ENCODE data around the gene CTNS.

Gene CTNS

DNA sequence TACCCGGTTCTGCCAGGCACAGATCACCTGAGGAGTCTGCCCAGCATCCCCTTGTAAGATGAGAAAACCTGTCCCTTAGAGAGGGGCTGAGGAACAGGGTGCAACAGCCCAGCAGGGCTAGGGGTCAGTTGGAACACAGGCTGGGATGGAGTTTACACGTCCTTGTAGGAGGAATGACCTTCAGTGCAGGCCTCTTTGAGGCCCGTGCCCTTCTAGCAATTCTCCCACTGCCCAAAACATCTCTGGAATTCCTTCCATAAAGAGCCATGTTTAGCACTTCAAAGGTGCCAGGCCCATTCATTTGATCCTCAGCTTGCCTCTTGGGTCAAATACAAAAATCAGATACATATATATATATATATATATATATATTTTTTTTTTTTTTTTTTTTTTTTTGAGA is 4.5 kb downstream of the CTNS start:
- Histone ChIP-seq H3K27ac (ENCODE audit: low read depth, low read length) (no peak overlapping the region), H3K27me3 (ENCODE audit: control insufficient read depth in 5 of 5, insufficient read depth in 4 of 5, low read length in 5 of 5) (no peaks in the 10 kb centered on the region), H3K4me3 (ENCODE audit: low read depth in 1 of 5, low read length in 5 of 5) (no peak overlapping the region), H3K4me1 (ENCODE audit: control insufficient read depth in 5 of 5, insufficient read depth in 5 of 5, low read length in 5 of 5) (peaks cover 0 to 19% (median 15%) of the 10 kb centered on the region in 5 donors), H3K9me3 (ENCODE audit: control insufficient read depth in 5 of 5, low read length in 5 of 5) (no peaks in the 10 kb centered on the region), H3K9ac (ENCODE audit: low read length in 5 of 5) (no peak overlapping the region), H3K36me3 (ENCODE audit: control insufficient read depth in 5 of 5, insufficient read depth in 5 of 5, low read length in 5 of 5) (peaks cover 0 to 47% (median 24%) of the 10 kb centered on the region in 5 donors)

DNA sequence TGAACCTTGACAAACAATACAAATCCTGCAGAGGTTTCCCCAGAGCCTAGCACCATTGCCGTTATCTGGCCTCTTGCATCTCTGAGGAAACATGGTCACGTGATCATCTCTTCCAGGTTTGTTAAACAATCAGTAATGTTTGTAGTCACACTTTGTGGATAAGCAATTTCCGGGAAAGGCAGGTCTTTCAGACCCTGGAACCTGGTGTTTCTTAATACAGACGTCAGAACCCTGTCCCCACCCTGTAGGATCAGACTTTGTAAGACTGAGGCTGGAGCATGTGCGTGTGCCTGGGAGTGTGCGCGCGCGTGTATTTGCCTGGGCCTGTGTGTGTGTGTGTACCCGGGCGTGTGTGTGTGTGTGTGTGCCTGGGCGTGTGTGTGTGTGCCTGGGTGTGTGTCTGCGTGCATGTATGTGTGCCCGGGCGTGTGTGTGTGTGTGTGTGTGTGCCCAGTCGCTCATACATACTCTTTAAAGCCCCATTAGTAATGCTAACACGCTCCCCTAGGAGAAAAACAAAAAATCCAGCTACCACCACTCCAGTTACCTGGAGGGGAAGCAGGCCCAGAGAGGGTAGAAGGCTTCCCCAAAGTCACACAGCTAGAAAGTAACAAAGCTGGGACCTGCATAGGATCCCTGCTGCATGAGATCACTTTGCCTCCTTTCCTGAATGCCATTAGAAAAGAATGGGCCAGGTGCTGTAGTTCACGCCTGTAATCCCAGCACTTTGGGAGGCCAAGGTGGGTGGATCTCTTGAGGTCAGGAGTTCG is 5.3 kb downstream of the CTNS start:
- H3K27me3 ChIP-seq (ENCODE audit: control insufficient read depth in 5 of 5, insufficient read depth in 4 of 5, low read length in 5 of 5), result no peaks in the 10 kb centered on the region
- H3K36me3 ChIP-seq (ENCODE audit: control insufficient read depth in 5 of 5, insufficient read depth in 5 of 5, low read length in 5 of 5), result peaks cover 0 to 47% (median 24%) of the 10 kb centered on the region in 5 donors
- no peak overlapping the region for H3K4me3 ChIP-seq (ENCODE audit: low read depth in 1 of 5, low read length in 5 of 5)
- H3K9me3 ChIP-seq (ENCODE audit: control insufficient read depth in 5 of 5, low read length in 5 of 5), result no peaks in the 10 kb centered on the region
- peaks cover 0 to 13% (median 12%) of the 10 kb centered on the region in 5 donors for H3K4me1 ChIP-seq (ENCODE audit: control insufficient read depth in 5 of 5, insufficient read depth in 5 of 5, low read length in 5 of 5)
- H3K9ac ChIP-seq (ENCODE audit: low read length in 5 of 5), result no peak overlapping the region
- no peak overlapping the region for H3K27ac ChIP-seq (ENCODE audit: low read depth, low read length)

- no peak overlapping the region for H3K4me3 ChIP-seq (ENCODE audit: low read depth in 1 of 5, low read length in 5 of 5)
- peaks cover 0 to 61% (median 27%) of the 10 kb centered on the region in 5 donors for H3K36me3 ChIP-seq (ENCODE audit: control insufficient read depth in 5 of 5, insufficient read depth in 5 of 5, low read length in 5 of 5)
- no peak overlapping the region for H3K27ac ChIP-seq (ENCODE audit: low read depth, low read length)
These were observed 7.4 kb downstream of the CTNS start for GRCh38 chr17:3643889-3644349.

GRCh38 chr17:3645310-3645709 is 8.8 kb downstream of the CTNS start:
- Histone ChIP-seq H3K27ac (ENCODE audit: low read depth, low read length) (no peak overlapping the region), H3K9ac (ENCODE audit: low read length in 5 of 5) (no peak overlapping the region), H3K27me3 (ENCODE audit: control insufficient read depth in 5 of 5, insufficient read depth in 4 of 5, low read length in 5 of 5) (no peaks in the 10 kb centered on the region), H3K4me3 (ENCODE audit: low read depth in 1 of 5, low read length in 5 of 5) (no peak overlapping the region), H3K36me3 (ENCODE audit: control insufficient read depth in 5 of 5, insufficient read depth in 5 of 5, low read length in 5 of 5) (peaks cover 0 to 67% (median 26%) of the 10 kb centered on the region in 5 donors), H3K4me1 (ENCODE audit: control insufficient read depth in 5 of 5, insufficient read depth in 5 of 5, low read length in 5 of 5) (peaks cover 2 to 17% (median 13%) of the 10 kb centered on the region in 5 donors), H3K9me3 (ENCODE audit: control insufficient read depth in 5 of 5, low read length in 5 of 5) (no peaks in the 10 kb centered on the region)

More at GRCh38 chr17:3643889-3644349, 7.4 kb downstream of the CTNS start:
- Histone ChIP-seq H3K4me1 (ENCODE audit: control insufficient read depth in 5 of 5, insufficient read depth in 5 of 5, low read length in 5 of 5) (peaks cover 2 to 17% (median 13%) of the 10 kb centered on the region in 5 donors), H3K27me3 (ENCODE audit: control insufficient read depth in 5 of 5, insufficient read depth in 4 of 5, low read length in 5 of 5) (no peaks in the 10 kb centered on the region), H3K9me3 (ENCODE audit: control insufficient read depth in 5 of 5, low read length in 5 of 5) (no peaks in the 10 kb centered on the region), H3K9ac (ENCODE audit: low read length in 5 of 5) (no peak overlapping the region)

DNA sequence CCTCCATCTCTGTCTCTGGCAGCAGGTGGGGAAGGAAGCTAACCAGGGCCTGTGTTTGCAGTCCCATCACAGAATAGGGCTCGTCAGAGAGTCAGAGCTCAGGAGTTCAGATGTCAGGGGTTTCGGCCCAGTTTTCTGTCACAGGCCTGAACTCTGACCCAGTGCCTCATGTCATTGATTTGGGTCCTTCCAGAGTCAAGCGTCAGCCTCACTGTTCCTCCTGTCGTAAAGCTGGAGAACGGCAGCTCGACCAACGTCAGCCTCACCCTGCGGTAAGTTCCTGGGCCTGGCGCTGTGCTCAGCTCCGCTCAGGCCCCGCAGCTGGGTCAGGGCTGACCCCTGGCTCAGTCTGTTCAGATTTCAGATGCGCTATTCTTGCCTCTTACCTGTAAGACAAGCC is 10.7 kb downstream of the CTNS start:
- H3K4me3 ChIP-seq (ENCODE audit: low read depth in 1 of 5, low read length in 5 of 5), result no peak overlapping the region
- H3K36me3 ChIP-seq (ENCODE audit: control insufficient read depth in 5 of 5, insufficient read depth in 5 of 5, low read length in 5 of 5), result peaks cover 0 to 59% (median 20%) of the 10 kb centered on the region in 5 donors
- peaks cover 2 to 17% (median 13%) of the 10 kb centered on the region in 5 donors for H3K4me1 ChIP-seq (ENCODE audit: control insufficient read depth in 5 of 5, insufficient read depth in 5 of 5, low read length in 5 of 5)
- H3K9ac ChIP-seq (ENCODE audit: low read length in 5 of 5), result peak overlapping the region in 2 of 5 donors; percentile 49 to 67
- H3K9me3 ChIP-seq (ENCODE audit: control insufficient read depth in 5 of 5, low read length in 5 of 5), result no peaks in the 10 kb centered on the region
- no peaks in the 10 kb centered on the region for H3K27me3 ChIP-seq (ENCODE audit: control insufficient read depth in 5 of 5, insufficient read depth in 4 of 5, low read length in 5 of 5)
- peak overlapping the region; percentile 37 for H3K27ac ChIP-seq (ENCODE audit: low read depth, low read length)

DNA sequence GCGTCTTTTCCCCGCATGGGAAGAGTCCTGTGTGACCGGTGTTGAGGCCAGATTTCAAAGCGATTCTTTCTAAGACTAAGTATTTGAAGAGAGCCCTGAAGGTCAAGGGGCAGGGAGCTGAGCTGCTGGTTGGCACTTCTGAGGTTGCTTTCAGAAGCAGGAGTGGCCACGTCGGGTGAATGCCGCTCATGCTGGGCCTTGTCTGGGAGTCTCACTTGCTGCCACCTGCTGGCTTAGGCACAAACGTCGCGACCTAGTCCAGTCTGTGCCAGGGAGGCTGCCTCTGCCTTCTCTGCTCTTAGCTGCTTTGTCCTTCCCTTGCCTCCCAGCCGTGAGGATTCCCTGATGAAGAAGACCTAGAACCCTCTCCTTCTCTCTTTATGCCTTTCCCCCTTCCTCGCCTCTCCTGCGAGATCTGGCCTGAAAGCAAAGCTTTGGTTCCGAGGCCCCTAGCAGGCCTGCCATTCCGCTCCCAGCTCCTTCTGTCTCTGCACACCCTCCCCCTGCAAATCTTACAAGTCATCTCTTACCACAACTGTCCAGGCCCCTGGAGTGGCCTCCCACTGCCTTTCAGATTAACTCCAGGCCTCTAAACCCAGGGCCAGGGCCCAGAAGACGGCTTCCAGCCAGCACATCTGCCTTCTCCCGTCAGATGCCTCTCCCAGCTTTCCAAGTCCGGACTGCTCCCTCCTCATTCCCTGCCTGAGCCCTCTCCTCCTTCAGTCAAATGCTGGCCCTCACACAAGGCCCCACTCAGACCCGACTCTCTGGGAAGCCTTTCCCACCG is 11.4 kb downstream of the CTNS start:
- no peaks in the 10 kb centered on the region for H3K27me3 ChIP-seq (ENCODE audit: control insufficient read depth in 5 of 5, insufficient read depth in 4 of 5, low read length in 5 of 5)
- H3K9ac ChIP-seq (ENCODE audit: low read length in 5 of 5), result peak overlapping the region in 2 of 5 donors; percentile 49 to 67
- no peak overlapping the region for H3K4me3 ChIP-seq (ENCODE audit: low read depth in 1 of 5, low read length in 5 of 5)
- peak overlapping the region; percentile 37 for H3K27ac ChIP-seq (ENCODE audit: low read depth, low read length)
- H3K36me3 ChIP-seq (ENCODE audit: control insufficient read depth in 5 of 5, insufficient read depth in 5 of 5, low read length in 5 of 5), result peaks cover 0 to 57% (median 20%) of the 10 kb centered on the region in 5 donors
- peaks cover 2 to 17% (median 13%) of the 10 kb centered on the region in 5 donors for H3K4me1 ChIP-seq (ENCODE audit: control insufficient read depth in 5 of 5, insufficient read depth in 5 of 5, low read length in 5 of 5)
- H3K9me3 ChIP-seq (ENCODE audit: control insufficient read depth in 5 of 5, low read length in 5 of 5), result no peaks in the 10 kb centered on the region

- no peaks in the 10 kb centered on the region for H3K27me3 ChIP-seq (ENCODE audit: control insufficient read depth in 5 of 5, insufficient read depth in 4 of 5, low read length in 5 of 5)
- H3K36me3 ChIP-seq (ENCODE audit: control insufficient read depth in 5 of 5, insufficient read depth in 5 of 5, low read length in 5 of 5), result peaks cover 0 to 44% (median 9%) of the 10 kb centered on the region in 5 donors
- no peaks in the 10 kb centered on the region for H3K9me3 ChIP-seq (ENCODE audit: control insufficient read depth in 5 of 5, low read length in 5 of 5)
- peaks cover 0 to 26% (median 24%) of the 10 kb centered on the region in 5 donors for H3K4me1 ChIP-seq (ENCODE audit: control insufficient read depth in 5 of 5, insufficient read depth in 5 of 5, low read length in 5 of 5)
- H3K27ac ChIP-seq (ENCODE audit: low read depth, low read length), result no peak overlapping the region
- no peak overlapping the region for H3K9ac ChIP-seq (ENCODE audit: low read length in 5 of 5)
- no peak overlapping the region for H3K4me3 ChIP-seq (ENCODE audit: low read depth in 1 of 5, low read length in 5 of 5)
These were observed 19.2 kb downstream of the CTNS start for GRCh38 chr17:3655766-3656165.

DNA sequence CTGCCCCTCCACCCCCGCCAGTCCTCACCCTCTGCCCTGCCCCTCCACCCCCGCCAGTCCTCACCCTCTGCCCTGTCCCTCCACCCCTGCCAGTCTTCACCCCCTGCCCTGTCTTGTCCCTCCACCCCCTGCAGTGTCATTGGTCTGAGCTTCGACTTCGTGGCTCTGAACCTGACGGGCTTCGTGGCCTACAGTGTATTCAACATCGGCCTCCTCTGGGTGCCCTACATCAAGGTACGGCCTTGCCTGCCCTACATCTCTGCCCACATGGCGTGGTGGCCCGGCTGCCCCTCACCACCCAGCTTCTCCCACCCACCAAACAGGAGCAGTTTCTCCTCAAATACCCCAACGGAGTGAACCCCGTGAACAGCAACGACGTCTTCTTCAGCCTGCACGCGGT is 19.8 kb downstream of the CTNS start:
- Histone ChIP-seq H3K4me3 (ENCODE audit: low read depth in 1 of 5, low read length in 5 of 5) (no peak overlapping the region), H3K27me3 (ENCODE audit: control insufficient read depth in 5 of 5, insufficient read depth in 4 of 5, low read length in 5 of 5) (no peaks in the 10 kb centered on the region), H3K9ac (ENCODE audit: low read length in 5 of 5) (no peak overlapping the region), H3K36me3 (ENCODE audit: control insufficient read depth in 5 of 5, insufficient read depth in 5 of 5, low read length in 5 of 5) (peaks cover 0 to 46% (median 13%) of the 10 kb centered on the region in 5 donors), H3K9me3 (ENCODE audit: control insufficient read depth in 5 of 5, low read length in 5 of 5) (no peaks in the 10 kb centered on the region), H3K27ac (ENCODE audit: low read depth, low read length) (no peak overlapping the region), H3K4me1 (ENCODE audit: control insufficient read depth in 5 of 5, insufficient read depth in 5 of 5, low read length in 5 of 5) (peaks cover 0 to 28% (median 26%) of the 10 kb centered on the region in 5 donors)

GRCh38 chr17:3656755-3657587 is 20.4 kb downstream of the CTNS start:
- no peak overlapping the region for H3K4me3 ChIP-seq (ENCODE audit: low read depth in 1 of 5, low read length in 5 of 5)
- H3K27me3 ChIP-seq (ENCODE audit: control insufficient read depth in 5 of 5, insufficient read depth in 4 of 5, low read length in 5 of 5), result no peaks in the 10 kb centered on the region
- peaks cover 0 to 50% (median 16%) of the 10 kb centered on the region in 5 donors for H3K36me3 ChIP-seq (ENCODE audit: control insufficient read depth in 5 of 5, insufficient read depth in 5 of 5, low read length in 5 of 5)
- H3K27ac ChIP-seq (ENCODE audit: low read depth, low read length), result no peak overlapping the region
- peaks cover 0 to 28% (median 26%) of the 10 kb centered on the region in 5 donors for H3K4me1 ChIP-seq (ENCODE audit: control insufficient read depth in 5 of 5, insufficient read depth in 5 of 5, low read length in 5 of 5)
- H3K9me3 ChIP-seq (ENCODE audit: control insufficient read depth in 5 of 5, low read length in 5 of 5), result no peaks in the 10 kb centered on the region
- no peak overlapping the region for H3K9ac ChIP-seq (ENCODE audit: low read length in 5 of 5)
